Rectal smooth muscle tissue (tissue), 1 donor: Measurements from ENCODE around the gene UST.

Experiments
- H3K27ac ChIP-seq: one replicate; pipeline ENCODE4 v1.7.0; 2013; ENCODE audit warnings: low read depth, low read length, inconsistent platforms
- H3K27me3 ChIP-seq: one replicate; pipeline ENCODE4 v1.7.0; 2013; ENCODE audit warnings: low read length; ENCODE audit not compliant: control insufficient read depth, insufficient read depth
- H3K36me3 ChIP-seq: one replicate; pipeline ENCODE4 v1.7.0; 2013; ENCODE audit warnings: low read length; ENCODE audit not compliant: control insufficient read depth, insufficient read depth
- H3K4me1 ChIP-seq: one replicate; pipeline ENCODE4 v1.7.0; 2013; ENCODE audit warnings: low read length; ENCODE audit not compliant: control insufficient read depth, insufficient read depth
- H3K4me3 ChIP-seq: one replicate; pipeline ENCODE4 v1.7.0; 2013; ENCODE audit warnings: low read length
- H3K9ac ChIP-seq: one replicate; pipeline ENCODE4 v1.7.0; 2013; ENCODE audit warnings: low read length

Gene UST

GRCh38 chr6:148926478-148926877, 179.6 kb downstream of the UST start:
- Histone ChIP-seq H3K9ac (no peak overlapping the region), H3K4me1 (no peaks in the 10 kb centered on the region)

GRCh38 chr6:148927586-148927985, 180.8 kb downstream of the UST start:
- H3K27ac ChIP-seq, result no peak overlapping the region
- no peak overlapping the region for H3K9ac ChIP-seq
- no peak overlapping the region for H3K4me3 ChIP-seq
- H3K36me3 ChIP-seq, result no peaks in the 10 kb centered on the region
- H3K4me1 ChIP-seq, result no peaks in the 10 kb centered on the region
- no peaks in the 10 kb centered on the region for H3K27me3 ChIP-seq

More at GRCh38 chr6:148926478-148926877, 179.6 kb downstream of the UST start:
- no peak overlapping the region for H3K4me3 ChIP-seq
- H3K27me3 ChIP-seq, result no peaks in the 10 kb centered on the region
- H3K27ac ChIP-seq, result no peak overlapping the region
- H3K36me3 ChIP-seq, result no peaks in the 10 kb centered on the region

- H3K36me3 ChIP-seq, result no peaks in the 10 kb centered on the region
- H3K27me3 ChIP-seq, result no peaks in the 10 kb centered on the region
- H3K4me1 ChIP-seq, result no peaks in the 10 kb centered on the region
- no peak overlapping the region for H3K27ac ChIP-seq
- H3K9ac ChIP-seq, result no peak overlapping the region
- H3K4me3 ChIP-seq, result no peak overlapping the region
Observed at GRCh38 chr6:148928811-148929210, 182.0 kb downstream of the UST start.

- Histone ChIP-seq H3K27ac (no peak overlapping the region), H3K9ac (no peak overlapping the region), H3K27me3 (no peaks in the 10 kb centered on the region), H3K36me3 (no peaks in the 10 kb centered on the region), H3K4me3 (no peak overlapping the region), H3K4me1 (peaks cover 6% of the 10 kb centered on the region)
Observed at GRCh38 chr6:148932208-148932607, 185.4 kb downstream of the UST start.

GRCh38 chr6:148932731-148933130, 185.9 kb downstream of the UST start:
- Histone ChIP-seq H3K27ac (no peak overlapping the region), H3K4me3 (no peak overlapping the region), H3K36me3 (no peaks in the 10 kb centered on the region), H3K4me1 (peaks cover 10% of the 10 kb centered on the region), H3K9ac (no peak overlapping the region), H3K27me3 (no peaks in the 10 kb centered on the region)

GRCh38 chr6:148934539-148934938, 187.7 kb downstream of the UST start:
- no peaks in the 10 kb centered on the region for H3K27me3 ChIP-seq
- no peak overlapping the region for H3K27ac ChIP-seq
- H3K4me1 ChIP-seq, result peaks cover 10% of the 10 kb centered on the region
- H3K4me3 ChIP-seq, result no peak overlapping the region
- no peaks in the 10 kb centered on the region for H3K36me3 ChIP-seq
- no peak overlapping the region for H3K9ac ChIP-seq

- H3K27me3 ChIP-seq, result no peaks in the 10 kb centered on the region
- H3K4me1 ChIP-seq, result peaks cover 10% of the 10 kb centered on the region
- H3K36me3 ChIP-seq, result no peaks in the 10 kb centered on the region
- H3K27ac ChIP-seq, result no peak overlapping the region
- no peak overlapping the region for H3K9ac ChIP-seq
- no peak overlapping the region for H3K4me3 ChIP-seq
Observed at GRCh38 chr6:148934961-148935360, 188.1 kb downstream of the UST start.

- no peaks in the 10 kb centered on the region for H3K27me3 ChIP-seq
- no peak overlapping the region for H3K9ac ChIP-seq
- peak overlapping the region; percentile 48 for H3K27ac ChIP-seq
- H3K4me1 ChIP-seq, result peaks cover 10% of the 10 kb centered on the region
- no peaks in the 10 kb centered on the region for H3K36me3 ChIP-seq
- no peak overlapping the region for H3K4me3 ChIP-seq
Observed at GRCh38 chr6:148935705-148936435, 189.0 kb downstream of the UST start.

GRCh38 chr6:148943451-148943850, 196.6 kb downstream of the UST start:
- no peaks in the 10 kb centered on the region for H3K36me3 ChIP-seq
- no peaks in the 10 kb centered on the region for H3K27me3 ChIP-seq
- H3K27ac ChIP-seq, result no peak overlapping the region
- peaks cover 14% of the 10 kb centered on the region for H3K4me1 ChIP-seq
- H3K4me3 ChIP-seq, result no peak overlapping the region
- H3K9ac ChIP-seq, result no peak overlapping the region

- no peaks in the 10 kb centered on the region for H3K27me3 ChIP-seq
- H3K4me1 ChIP-seq, result peaks cover 15% of the 10 kb centered on the region
- H3K4me3 ChIP-seq, result no peak overlapping the region
- H3K27ac ChIP-seq, result no peak overlapping the region
- no peak overlapping the region for H3K9ac ChIP-seq
- no peaks in the 10 kb centered on the region for H3K36me3 ChIP-seq
Observed at GRCh38 chr6:148944608-148945007, 197.8 kb downstream of the UST start.

- H3K27me3 ChIP-seq, result no peaks in the 10 kb centered on the region
- H3K4me3 ChIP-seq, result no peak overlapping the region
- H3K4me1 ChIP-seq, result peaks cover 19% of the 10 kb centered on the region
- H3K27ac ChIP-seq, result no peak overlapping the region
- no peaks in the 10 kb centered on the region for H3K36me3 ChIP-seq
- no peak overlapping the region for H3K9ac ChIP-seq
Observed at GRCh38 chr6:148945301-148946021, 198.6 kb downstream of the UST start.

GRCh38 chr6:148947621-148948444, 201.0 kb downstream of the UST start:
- no peak overlapping the region for H3K9ac ChIP-seq
- H3K4me3 ChIP-seq, result no peak overlapping the region
- H3K27me3 ChIP-seq, result no peaks in the 10 kb centered on the region
- no peak overlapping the region for H3K27ac ChIP-seq
- H3K36me3 ChIP-seq, result no peaks in the 10 kb centered on the region
- H3K4me1 ChIP-seq, result peaks cover 23% of the 10 kb centered on the region
